ENCODE measurements around the gene ESPNL.

ESPNL gene

DNA sequence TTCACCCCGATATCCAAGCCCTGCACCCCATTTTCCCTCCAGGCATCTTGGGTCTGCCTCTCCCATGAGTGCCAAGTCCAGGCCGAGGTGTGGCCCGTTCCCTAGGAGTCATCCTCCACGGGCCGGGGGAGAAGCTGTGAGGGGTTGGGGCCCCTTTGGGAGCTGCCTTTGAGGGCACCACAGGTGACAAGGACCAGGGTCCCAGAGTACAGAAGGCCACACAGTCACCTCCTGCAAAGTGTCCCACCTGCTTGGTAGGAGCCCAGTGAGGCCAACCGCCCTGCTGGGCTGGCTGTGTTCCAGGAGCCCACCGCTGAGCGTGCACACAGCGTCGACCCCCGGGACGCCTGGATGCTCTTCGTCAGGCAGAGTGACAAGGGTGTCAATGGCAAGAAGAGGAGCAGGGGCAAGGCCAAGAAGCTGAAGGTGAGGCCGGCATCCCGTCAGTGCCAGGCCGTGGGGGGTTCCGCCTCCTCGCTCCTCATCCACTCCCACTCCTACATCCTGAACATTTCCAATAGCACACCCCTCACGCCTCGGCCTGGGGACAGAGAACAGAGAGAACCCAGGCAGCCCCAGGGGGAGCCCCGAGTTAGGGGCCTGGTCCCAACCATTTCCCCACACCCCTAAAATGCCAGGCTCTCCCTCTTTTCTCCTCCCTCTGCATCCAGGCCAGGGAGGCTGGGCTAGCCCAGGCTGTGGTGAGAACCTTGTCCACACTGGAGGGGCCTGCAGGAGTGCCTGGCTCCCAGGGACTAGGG is 61.3 kb downstream of the ESPNL start:
- Histone ChIP-seq H3K9ac (ENCODE audit: insufficient read length, low read depth) (no peak overlapping the region), H3K4me1 (ENCODE audit: insufficient read depth, insufficient read length) (peaks cover 14% of the 10 kb centered on the region)

DNA sequence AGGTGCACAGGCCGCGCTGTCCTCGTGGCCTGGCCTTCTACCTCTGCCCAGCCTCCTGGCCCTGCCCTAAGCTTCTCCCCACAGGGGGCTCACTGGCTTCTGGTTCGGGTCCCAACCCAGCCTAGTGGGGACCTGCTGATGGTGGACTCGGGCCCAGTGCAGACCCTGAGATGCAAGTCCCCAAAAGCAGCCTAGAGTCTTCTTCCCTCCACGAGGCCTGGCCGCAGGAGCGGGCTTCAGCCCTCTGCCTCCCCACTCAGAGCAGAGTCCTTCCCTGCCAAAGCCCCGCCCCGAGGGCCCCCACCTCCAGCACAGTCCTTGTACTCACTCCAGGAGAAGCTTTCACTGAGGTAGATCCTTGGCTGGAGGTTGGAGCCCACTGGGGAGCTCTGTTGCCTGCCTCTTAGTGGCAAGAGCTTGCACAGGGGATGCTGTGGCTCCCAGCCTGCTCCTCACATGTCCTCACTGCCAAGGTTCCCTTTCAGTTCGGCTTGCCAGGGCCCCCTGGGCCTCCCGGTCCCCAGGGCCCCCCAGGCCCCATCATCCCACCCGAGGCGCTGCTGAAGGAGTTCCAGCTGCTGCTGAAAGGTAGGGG is 62.2 kb downstream of the ESPNL start:
- Histone ChIP-seq H3K27me3 (ENCODE audit: insufficient read depth, insufficient read length) (peaks cover 61% of the 10 kb centered on the region), H3K36me3 (ENCODE audit: insufficient read depth, insufficient read length, low read length) (peaks cover 10% of the 10 kb centered on the region), H3K4me3 (ENCODE audit: insufficient read length, low read depth) (no peak overlapping the region), H3K4me1 (ENCODE audit: insufficient read depth, insufficient read length) (peaks cover 14% of the 10 kb centered on the region), H3K9ac (ENCODE audit: insufficient read length, low read depth) (no peak overlapping the region), H3K9me3 (ENCODE audit: insufficient read depth, low read length) (no peaks in the 10 kb centered on the region)
- DNase-seq (ENCODE audit: low read depth, low spot score): no peak
- TF ChIP-seq ZNF274 (IDR thresholded peaks at IDR 0.05; ENCODE audit: low read depth, low read length): no peak
- TF ChIP-seq YY1 (IDR thresholded peaks at IDR 0.05; ENCODE audit: insufficient read depth, insufficient read length): no peak
- no peak for TF ChIP-seq SUZ12 (IDR thresholded peaks at IDR 0.05; ENCODE audit: extremely low read depth, insufficient read depth, insufficient read length)

More for the DNA sequence above, 61.3 kb downstream of the ESPNL start:
- no peak for DNase-seq (ENCODE audit: low read depth, low spot score)
- TF ChIP-seq YY1 (IDR thresholded peaks at IDR 0.05; ENCODE audit: insufficient read depth, insufficient read length) (no peak), ZNF274 (IDR thresholded peaks at IDR 0.05; ENCODE audit: low read depth, low read length) (no peak), SUZ12 (IDR thresholded peaks at IDR 0.05; ENCODE audit: extremely low read depth, insufficient read depth, insufficient read length) (no peak)
- peaks cover 61% of the 10 kb centered on the region for H3K27me3 ChIP-seq (ENCODE audit: insufficient read depth, insufficient read length)
- no peak overlapping the region for H3K4me3 ChIP-seq (ENCODE audit: insufficient read length, low read depth)
- H3K36me3 ChIP-seq (ENCODE audit: insufficient read depth, insufficient read length, low read length): peaks cover 2% of the 10 kb centered on the region
- no peaks in the 10 kb centered on the region for H3K9me3 ChIP-seq (ENCODE audit: insufficient read depth, low read length)

- peaks cover 11% of the 10 kb centered on the region for H3K4me1 ChIP-seq (ENCODE audit: insufficient read depth, insufficient read length)
- H3K4me3 ChIP-seq (ENCODE audit: insufficient read length, low read depth): no peak overlapping the region
- peaks cover 61% of the 10 kb centered on the region for H3K27me3 ChIP-seq (ENCODE audit: insufficient read depth, insufficient read length)
Observed at GRCh38 chr2:238162846-238163441, 62.8 kb downstream of the ESPNL start.

DNA sequence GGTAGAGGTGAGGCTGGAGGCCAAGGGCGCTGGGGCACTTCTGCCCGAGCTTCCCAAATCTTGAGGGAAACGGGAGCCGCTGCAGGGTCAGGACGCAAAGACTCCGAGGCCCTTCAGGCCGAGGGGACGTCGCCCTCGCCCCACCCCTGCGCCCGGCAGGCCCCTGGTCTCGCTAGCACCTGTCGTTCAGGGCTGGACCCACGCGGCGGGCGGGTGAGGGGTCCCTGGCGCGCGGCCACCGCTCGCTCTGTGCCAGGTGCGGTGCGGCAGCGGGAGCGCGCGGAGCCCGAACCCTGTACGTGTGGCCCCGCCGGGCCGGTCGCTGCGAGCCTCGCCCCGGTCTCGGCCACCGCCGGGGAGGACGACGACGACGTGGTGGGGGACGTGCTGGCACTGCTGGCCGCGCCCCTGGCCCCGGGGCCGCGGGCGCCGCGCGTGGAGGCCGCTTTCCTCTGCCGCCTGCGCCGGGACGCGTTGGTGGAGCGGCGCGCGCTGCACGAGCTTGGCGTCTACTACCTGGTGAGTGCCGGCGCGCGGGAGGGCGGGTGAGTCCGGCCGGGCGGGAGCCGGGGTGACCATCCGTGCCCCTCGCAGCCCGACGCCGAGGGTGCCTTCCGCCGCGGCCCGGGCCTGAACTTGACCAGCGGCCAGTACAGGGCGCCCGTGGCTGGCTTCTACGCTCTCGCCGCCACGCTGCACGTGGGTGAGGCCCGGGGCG is 63.5 kb downstream of the ESPNL start:
- peak overlapping the region; percentile 67 for H3K9ac ChIP-seq (ENCODE audit: insufficient read length, low read depth)

More at GRCh38 chr2:238162846-238163441, 62.8 kb downstream of the ESPNL start:
- TF ChIP-seq SUZ12 (IDR thresholded peaks at IDR 0.05; ENCODE audit: extremely low read depth, insufficient read depth, insufficient read length): no peak
- TF ChIP-seq YY1 (IDR thresholded peaks at IDR 0.05; ENCODE audit: insufficient read depth, insufficient read length): no peak
- TF ChIP-seq ZNF274 (IDR thresholded peaks at IDR 0.05; ENCODE audit: low read depth, low read length): no peak
- DNase-seq (ENCODE audit: low read depth, low spot score): no peak
- H3K36me3 ChIP-seq (ENCODE audit: insufficient read depth, insufficient read length, low read length): peaks cover 16% of the 10 kb centered on the region
- H3K9ac ChIP-seq (ENCODE audit: insufficient read length, low read depth): peak overlapping the region; percentile 67
- H3K9me3 ChIP-seq (ENCODE audit: insufficient read depth, low read length): no peaks in the 10 kb centered on the region

DNA sequence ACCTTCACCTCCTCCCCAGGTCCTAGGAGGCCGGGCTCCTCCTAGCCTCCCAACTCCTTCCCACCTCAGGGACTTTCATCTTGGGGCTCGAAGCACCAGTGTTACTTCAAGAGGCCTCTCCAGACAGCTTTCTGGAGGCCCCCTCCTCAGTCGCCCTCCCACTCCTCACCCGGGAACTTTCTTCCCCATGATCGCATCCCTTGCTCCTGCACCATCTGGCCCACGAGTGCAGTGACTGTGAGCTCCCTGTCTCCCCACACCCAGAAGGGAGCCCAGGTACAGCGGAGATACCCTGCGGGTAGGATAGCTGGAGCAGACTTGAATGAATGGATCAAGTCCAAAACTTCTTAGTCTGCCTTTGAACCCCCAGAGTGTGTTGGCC is 64.8 kb downstream of the ESPNL start:
- peaks cover 52% of the 10 kb centered on the region for H3K27me3 ChIP-seq (ENCODE audit: insufficient read depth, insufficient read length)
- no peaks in the 10 kb centered on the region for H3K9me3 ChIP-seq (ENCODE audit: insufficient read depth, low read length)
- H3K4me1 ChIP-seq (ENCODE audit: insufficient read depth, insufficient read length): peaks cover 7% of the 10 kb centered on the region
- no peak overlapping the region for H3K9ac ChIP-seq (ENCODE audit: insufficient read length, low read depth)
- DNase-seq (ENCODE audit: low read depth, low spot score): no peak
- no peak for TF ChIP-seq YY1 (IDR thresholded peaks at IDR 0.05; ENCODE audit: insufficient read depth, insufficient read length)
- TF ChIP-seq ZNF274 (IDR thresholded peaks at IDR 0.05; ENCODE audit: low read depth, low read length): no peak
- TF ChIP-seq SUZ12 (IDR thresholded peaks at IDR 0.05; ENCODE audit: extremely low read depth, insufficient read depth, insufficient read length): no peak
- H3K36me3 ChIP-seq (ENCODE audit: insufficient read depth, insufficient read length, low read length): peaks cover 35% of the 10 kb centered on the region
- no peak overlapping the region for H3K4me3 ChIP-seq (ENCODE audit: insufficient read length, low read depth)

More for the DNA sequence above, 63.5 kb downstream of the ESPNL start:
- Histone ChIP-seq H3K4me1 (ENCODE audit: insufficient read depth, insufficient read length) (peaks cover 11% of the 10 kb centered on the region), H3K36me3 (ENCODE audit: insufficient read depth, insufficient read length, low read length) (peaks cover 23% of the 10 kb centered on the region), H3K27me3 (ENCODE audit: insufficient read depth, insufficient read length) (peaks cover 61% of the 10 kb centered on the region), H3K9me3 (ENCODE audit: insufficient read depth, low read length) (no peaks in the 10 kb centered on the region), H3K4me3 (ENCODE audit: insufficient read length, low read depth) (peak overlapping the region; percentile 49)
- peak; percentile 81 for TF ChIP-seq SUZ12 (IDR thresholded peaks at IDR 0.05; ENCODE audit: extremely low read depth, insufficient read depth, insufficient read length)
- no peak for TF ChIP-seq ZNF274 (IDR thresholded peaks at IDR 0.05; ENCODE audit: low read depth, low read length)
- DNase-seq (ENCODE audit: low read depth, low spot score): no peak

DNA sequence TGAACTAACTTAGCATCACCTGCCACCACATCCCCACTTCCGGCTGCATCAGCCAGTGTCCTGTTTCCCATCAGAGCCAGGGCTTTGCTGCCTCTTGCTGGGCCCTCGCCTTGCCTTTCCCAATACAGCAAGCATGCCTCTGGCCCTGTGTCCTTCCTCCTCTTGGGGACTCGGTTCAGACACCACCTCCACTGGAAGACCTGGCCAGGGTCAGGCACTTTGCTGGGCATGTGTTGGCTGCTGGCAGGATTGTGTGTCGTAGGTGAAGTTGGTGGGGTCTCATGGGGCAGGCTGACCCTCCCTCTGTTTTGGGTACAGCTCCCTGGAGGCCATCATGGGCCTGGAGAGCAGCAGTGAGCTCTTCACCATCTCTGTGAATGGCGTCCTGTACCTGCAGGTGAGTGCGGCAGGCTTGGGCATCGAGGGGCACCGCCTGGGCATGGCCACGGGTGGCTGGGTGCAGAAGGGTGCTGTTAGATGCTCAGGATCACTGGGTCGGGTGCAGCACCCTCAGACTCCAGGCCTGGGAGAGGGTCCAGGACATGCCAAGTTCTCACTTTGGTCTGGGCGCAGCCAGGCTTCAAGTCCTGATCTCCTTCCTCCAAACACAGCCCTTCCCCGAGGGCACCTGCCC is 65.3 kb downstream of the ESPNL start:
- no peak overlapping the region for H3K4me3 ChIP-seq (ENCODE audit: insufficient read length, low read depth)
- peaks cover 48% of the 10 kb centered on the region for H3K27me3 ChIP-seq (ENCODE audit: insufficient read depth, insufficient read length)
- no peak for TF ChIP-seq SUZ12 (IDR thresholded peaks at IDR 0.05; ENCODE audit: extremely low read depth, insufficient read depth, insufficient read length)
- no peak for TF ChIP-seq ZNF274 (IDR thresholded peaks at IDR 0.05; ENCODE audit: low read depth, low read length)
- no peak for TF ChIP-seq YY1 (IDR thresholded peaks at IDR 0.05; ENCODE audit: insufficient read depth, insufficient read length)
- peaks cover 40% of the 10 kb centered on the region for H3K36me3 ChIP-seq (ENCODE audit: insufficient read depth, insufficient read length, low read length)
- no peaks in the 10 kb centered on the region for H3K9me3 ChIP-seq (ENCODE audit: insufficient read depth, low read length)
- DNase-seq (ENCODE audit: low read depth, low spot score): no peak
- H3K4me1 ChIP-seq (ENCODE audit: insufficient read depth, insufficient read length): peaks cover 2% of the 10 kb centered on the region
- no peak overlapping the region for H3K9ac ChIP-seq (ENCODE audit: insufficient read length, low read depth)

Data from NT2/D1 (cell line).